Fibroblast of the aortic adventitia (primary cell): ENCODE results near the gene SHC2. TPM values are rescaled to one million over a fixed set of nuclear protein-coding genes. Genes with fewer than 3 reads are reported as not detected.
"Not testable (repeated sequence)": the region's sequence is repeated elsewhere in the genome, so short reads cannot be mapped to it uniquely, and the experiment has no call there.

Experiments used
- DNase-seq: peaks from one replicate; pipeline ENCODE4 v3.0.0-alpha.2; 2010; ENCODE audit warnings: low read depth
- H3K4me3 ChIP-seq: 2 replicates; pipeline ENCODE4 v1.5.1; 2011; ENCODE audit warnings: low read depth, mild to moderate bottlenecking, control low read depth, low read length, moderate library complexity
- CTCF ChIP-seq: IDR thresholded peaks from 2 replicates; pipeline ENCODE4 v1.5.1; 2011; ENCODE audit warnings: mild to moderate bottlenecking, low read length, control low read depth, inconsistent platforms; ENCODE audit not compliant: insufficient read depth
- total RNA-seq: library from RNA; depleted of rRNA; stranded (reverse); fragments of >200 nt; gene quantifications from 2 replicates; pipeline ENCODE4 v1.2.3, GENCODE V29; 2012; ENCODE audit warnings: low replicate concordance

Gene SHC2
- total RNA-seq, 1 donor, result 0.81 TPM

DNA sequence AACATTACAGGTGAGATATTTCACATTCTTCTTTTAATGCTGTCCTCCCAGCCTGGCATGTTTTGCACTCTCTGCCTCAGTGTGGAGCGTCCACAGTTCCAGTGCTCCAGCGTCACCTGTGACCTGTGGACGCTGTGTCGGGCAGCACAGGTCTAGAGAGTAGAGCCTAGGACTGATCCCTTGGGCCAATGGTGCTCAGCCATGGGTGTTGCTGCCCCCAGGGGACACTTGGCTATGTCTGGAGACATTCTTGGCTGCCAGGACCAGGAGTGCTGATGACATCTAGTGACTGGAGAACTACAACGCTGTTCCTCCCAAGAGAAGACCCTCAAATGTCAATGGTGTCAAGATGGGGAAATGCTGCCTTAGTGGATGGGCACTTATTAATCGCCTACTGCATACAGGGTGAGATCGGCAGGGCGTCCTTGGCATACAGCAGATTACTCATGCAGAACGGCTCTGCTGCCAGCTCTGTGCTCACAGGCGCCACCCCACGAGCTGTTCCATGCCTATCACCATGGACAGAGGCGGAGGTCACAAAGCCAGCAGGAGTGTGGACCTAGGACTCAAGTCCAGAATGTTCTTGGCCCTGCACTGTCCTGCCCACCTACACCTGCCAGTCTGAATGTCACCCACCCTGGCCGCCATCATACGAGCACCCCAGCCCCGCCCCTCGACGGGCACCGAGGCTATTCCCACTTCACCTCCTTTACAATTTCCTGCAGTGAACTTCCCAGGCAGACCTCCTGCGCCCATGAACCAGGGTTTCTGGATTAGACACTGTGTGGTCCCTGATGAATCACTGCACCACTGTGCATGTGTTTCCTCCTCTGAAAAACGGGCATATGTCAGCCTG, 21.6 kb upstream of the SHC2 start:
- no peak for TF ChIP-seq CTCF
- DNase-seq, result no peak
- H3K4me3 ChIP-seq, result no peak overlapping the region

DNA sequence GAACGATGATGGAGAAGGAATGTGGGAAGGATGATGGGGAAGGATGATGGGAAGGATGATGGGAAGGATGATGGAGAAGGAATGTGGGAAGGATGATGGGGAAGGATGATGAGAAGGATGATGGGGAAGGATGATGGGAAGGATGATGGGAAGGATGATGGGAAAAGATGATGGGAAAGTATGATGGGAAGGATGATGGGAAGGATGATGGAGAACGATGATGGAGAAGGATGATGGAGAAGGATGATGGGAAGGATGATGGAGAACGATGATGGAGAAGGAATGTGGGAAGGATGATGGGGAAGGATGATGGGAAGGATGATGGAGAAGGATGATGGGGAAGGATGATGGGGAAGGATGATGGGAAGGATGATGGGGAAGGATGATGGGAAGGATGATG, 20.3 kb upstream of the SHC2 start:
- DNase-seq, H3K4me3 ChIP-seq: not testable (repeated sequence)

GRCh38 chr19:480016-480855, 19.4 kb upstream of the SHC2 start:
- peak; percentile 43 for DNase-seq
- H3K4me3 ChIP-seq, result peak overlapping the region; percentile 31
- peak; percentile 53 for TF ChIP-seq CTCF

DNA sequence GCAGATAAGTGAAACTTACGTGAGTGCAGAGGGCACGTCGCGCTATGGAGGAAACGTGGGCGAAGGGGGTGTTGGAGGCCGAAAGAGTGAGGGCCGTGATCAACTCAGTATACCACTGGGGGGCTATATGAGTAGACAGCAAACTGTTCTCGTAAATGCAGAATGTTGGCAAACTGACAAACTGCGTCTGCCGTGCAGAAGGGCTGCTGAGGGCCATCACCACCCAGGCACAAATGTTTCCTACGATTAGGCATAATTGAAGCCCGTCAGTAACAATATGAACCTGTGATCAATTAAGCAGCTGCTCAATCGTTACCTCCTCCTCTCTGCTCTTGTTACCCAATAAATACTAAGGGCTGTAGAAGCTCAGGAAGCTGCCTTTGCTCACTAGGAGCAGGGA, 18.1 kb upstream of the SHC2 start:
- no peak for TF ChIP-seq CTCF
- no peak overlapping the region for H3K4me3 ChIP-seq
- no peak for DNase-seq

DNA sequence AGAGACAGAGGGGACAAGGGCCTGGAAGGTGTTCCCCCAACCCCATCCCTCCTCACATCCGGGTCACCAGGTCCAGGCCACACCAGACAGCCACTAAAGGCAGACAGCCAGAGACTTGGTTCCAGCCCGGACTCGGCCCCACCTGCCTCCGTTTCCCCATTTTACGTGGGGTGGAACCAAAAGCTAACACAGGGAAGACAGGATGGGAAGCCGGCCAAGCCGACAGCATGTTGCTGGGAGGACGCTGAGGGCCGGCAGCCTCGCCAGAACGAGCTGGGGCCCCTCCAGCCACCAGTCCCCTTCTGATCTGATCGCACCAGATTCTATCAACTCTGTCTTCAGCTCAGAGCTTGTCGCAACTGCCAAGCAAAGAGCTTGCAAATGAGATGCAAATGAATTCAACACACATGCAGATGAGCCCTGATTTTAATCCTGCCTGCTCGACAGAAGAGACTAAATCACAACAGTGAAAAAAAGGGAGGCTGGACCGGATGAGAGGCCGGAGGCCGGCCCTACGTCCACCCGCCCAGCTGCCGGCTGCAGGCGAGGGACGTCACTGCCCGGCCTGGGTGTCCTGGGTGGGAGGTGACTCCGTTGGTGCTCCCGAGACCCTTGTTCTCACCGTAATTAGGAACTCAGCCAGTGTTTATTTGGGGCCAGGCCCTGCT, 17.5 kb upstream of the SHC2 start:
- DNase-seq, result no peak
- TF ChIP-seq CTCF, result no peak
- H3K4me3 ChIP-seq, result no peak overlapping the region

DNA sequence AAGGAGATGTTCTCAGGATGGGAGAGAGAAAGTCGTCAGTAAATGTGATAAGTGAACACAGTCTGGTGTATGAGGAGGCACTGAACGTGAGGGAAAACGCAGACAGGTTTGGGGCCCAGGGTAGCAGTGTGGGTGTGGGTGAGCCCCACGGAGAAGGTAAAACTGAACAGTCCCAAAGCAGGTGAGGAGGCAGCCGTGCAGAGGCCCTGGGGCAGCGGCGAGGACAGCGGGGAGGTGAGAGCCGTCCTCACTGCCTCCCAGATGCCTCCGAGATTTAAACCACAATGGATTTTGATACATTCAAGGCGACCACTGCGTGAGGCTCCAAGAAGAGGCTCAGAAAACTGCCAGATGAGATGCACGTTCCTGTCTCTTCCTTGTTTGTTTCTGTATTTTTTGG, 14.5 kb upstream of the SHC2 start:
- no peak for DNase-seq
- H3K4me3 ChIP-seq, result no peak overlapping the region
- no peak for TF ChIP-seq CTCF
